Stimulated activated CD8-positive, alpha-beta memory T cell treated with anti-CD3 and anti-CD28 coated beads, Interleukin-15, amount 100 ng/mL, for 4 hours (primary cell): Measurements from ENCODE around the gene KAZN.
A peak's percentile ranks its signal among the peaks of the same experiment; 100 is the strongest.

Source experiments
- DNase-seq, 2 donors: peaks; one replicate each; pipeline ENCODE4 v3.0.0-alpha.2; 2020; ENCODE audit warnings: low read depth in 2 of 2

The KAZN gene

DNA sequence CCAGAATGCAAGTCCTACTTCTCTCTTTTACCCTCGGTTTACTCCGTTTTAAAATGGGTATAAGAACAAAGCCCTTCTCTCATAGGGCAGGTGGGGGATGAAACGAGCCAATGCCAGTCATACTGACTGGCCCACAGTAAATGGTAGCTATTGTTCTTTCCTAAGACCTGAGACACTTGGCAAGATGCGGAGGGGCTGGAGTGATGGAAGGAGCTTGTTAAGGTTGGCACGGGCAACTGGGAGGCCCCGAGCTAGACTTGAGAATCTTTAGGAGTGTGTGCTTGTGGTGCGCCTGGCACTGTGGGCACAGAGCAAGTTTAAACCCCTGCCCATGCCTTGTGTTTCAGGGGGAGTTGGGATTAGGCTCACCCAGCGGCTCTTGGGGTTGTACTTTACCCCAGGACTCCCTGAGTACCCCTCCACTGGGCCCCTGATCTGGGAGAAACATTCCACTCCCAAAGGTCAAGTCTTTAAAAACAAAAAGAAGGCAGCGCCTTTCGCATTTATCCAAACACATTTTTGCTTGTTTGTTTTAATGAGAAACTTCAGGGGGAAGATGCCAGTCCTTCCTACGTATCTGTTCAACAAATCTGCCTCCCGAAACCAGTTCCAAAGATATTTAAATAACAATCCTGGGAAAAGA lies 314.5 kb downstream of the KAZN start:
- DNase-seq = no peak

DNA sequence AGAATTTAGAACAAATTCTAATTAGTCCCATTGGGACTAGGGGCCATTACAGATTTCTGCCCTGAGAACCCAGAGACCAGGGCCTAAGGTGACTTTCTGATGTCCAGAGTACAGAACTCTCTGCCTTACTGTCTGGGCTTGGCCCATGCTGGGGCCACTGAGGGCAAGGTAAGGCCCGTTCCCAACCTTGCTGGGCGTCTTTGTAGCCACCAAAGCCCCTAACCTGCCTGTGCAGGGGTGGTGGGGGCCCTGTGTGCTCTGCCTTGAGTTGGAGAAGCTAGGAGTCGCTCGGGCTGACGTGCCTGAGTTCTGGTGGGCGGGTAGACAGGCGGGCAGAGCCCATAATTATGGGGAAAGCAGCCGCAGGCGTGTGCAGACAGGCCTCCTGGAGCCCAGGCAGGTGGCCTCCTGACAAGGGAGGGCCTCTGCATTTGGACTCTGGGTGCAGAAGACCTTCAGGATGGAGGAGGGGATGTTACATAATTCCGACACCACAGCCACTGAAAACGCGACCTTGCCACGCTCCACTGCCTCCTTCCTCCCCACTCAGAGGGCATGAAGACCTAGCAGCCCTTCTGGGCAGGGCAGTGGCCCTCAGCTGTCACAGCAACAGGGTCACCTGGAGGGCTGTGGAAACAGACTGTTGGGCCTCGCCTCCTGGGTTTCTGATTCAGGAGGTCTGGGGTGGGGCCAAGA lies 315.1 kb downstream of the KAZN start:
- DNase-seq = no peak

DNA sequence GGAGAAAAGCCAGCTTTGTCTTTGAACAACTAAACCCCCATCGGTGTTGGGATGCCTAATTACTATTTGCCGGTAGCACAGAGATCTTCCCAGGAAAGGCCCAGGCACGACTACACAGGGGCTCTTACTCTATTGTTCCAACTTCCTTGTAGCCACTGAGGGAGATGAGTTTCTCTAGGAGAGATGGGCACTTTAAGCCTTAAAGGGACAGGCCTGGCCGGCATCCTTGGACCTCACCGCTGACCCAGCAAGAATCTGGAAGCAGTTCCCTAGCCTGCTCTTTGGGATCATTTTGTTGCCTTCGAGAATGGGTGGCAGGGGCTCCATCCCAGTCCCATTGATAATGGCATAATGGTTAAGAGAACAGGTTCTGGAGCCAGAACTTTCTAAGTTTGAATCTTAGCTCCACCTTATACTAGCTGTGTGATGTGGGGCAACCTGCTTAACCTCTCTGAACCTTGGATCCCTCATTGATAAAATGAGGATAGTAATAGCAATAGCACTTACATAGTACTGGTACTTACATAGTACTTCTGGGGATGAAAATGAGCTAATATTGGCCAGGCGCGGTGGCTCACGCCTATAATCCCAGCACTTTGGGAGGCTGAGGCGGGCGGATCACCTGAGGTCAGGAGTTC lies 316.0 kb downstream of the KAZN start:
- no peak for DNase-seq

DNA sequence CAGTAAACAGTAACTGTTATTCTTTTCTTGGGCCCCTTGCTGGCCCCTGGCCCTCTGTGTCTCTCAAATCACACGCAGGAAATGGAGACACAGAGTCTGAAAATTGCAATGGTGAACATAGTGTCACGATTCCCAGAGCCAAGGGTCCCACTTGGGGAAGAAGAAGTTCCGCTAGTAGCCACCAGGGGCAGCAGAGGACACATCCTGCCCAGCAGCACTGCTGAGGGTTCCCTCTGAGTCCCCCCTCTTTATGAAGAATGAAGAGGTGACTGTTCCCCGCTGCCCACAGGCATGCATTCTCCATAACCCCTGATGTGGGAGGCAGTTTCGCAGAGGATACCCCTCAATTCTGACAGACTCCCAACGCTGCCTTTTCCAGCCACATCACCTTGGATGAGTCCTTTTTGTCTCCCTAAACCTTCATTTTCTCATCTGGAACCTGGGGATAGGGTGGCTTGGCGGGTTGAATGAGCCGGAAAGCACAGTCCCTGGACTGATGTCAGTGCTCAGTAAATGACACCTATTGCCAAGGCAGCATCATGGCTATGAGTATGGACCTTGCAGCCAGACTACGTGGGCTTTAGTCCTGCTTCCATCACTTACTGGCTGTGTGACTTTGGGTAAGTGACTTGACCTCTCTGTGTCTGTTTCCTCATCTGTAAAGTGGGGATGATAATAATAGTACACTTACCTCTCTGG lies 317.0 kb downstream of the KAZN start:
- peak in 1 of 2 donors; percentile 10 for DNase-seq

DNA sequence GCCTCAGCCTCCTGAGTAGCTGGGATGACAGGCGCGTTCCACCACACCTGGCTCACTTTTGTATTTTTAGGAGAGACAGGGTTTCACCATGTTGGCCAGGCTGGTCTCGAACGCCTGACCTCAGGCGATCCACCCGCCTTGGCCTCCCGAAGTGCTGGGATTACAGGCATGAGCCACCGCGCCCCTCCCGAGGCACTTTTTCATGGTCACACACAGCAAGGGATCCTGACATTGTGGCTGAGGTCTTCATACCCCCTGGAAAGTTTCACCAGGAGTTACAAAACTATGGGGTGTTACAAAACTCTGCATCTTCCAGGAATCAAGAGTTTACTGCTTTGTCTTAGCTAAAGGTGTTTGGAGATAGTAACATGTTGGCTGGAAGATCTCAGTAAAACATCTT lies 320.8 kb downstream of the KAZN start:
- no peak for DNase-seq

DNA sequence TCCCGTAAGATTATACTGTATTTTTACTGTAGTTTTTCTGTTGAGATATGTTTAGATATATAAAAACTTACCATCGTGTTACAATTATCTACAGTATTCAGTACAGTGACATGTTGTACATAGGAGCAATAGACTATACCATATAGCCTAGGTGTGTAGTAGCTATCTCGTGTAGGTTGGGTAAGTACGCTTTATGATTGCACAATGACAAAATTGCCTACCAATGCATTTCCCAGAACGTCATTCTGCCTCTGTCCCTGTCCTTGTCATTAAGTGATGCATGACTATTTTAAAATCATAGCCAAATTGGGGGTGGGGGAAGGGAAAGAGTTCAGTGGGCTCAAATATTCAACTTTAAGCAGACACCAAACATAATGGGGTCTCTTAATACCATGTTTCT lies 321.3 kb downstream of the KAZN start:
- no peak for DNase-seq

DNA sequence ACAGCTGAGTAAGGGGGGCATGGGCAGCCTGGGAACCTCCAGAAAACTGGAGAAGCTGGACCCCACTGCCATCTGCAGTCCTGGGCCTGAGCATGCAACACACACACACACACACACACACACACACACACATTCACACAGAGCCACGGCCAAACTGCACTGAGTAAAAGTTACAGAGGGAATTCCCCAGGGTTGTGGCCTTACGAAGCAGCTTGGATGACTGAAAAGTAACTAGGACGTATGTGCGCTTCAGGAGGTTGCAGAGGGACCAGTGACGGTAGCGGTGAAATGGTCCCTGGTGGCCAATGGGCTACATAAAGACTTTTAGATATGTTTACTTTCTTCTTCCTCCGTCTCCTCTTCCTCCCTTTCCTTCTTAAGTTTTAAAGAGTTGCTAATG lies 322.6 kb downstream of the KAZN start:
- DNase-seq = no peak

DNA sequence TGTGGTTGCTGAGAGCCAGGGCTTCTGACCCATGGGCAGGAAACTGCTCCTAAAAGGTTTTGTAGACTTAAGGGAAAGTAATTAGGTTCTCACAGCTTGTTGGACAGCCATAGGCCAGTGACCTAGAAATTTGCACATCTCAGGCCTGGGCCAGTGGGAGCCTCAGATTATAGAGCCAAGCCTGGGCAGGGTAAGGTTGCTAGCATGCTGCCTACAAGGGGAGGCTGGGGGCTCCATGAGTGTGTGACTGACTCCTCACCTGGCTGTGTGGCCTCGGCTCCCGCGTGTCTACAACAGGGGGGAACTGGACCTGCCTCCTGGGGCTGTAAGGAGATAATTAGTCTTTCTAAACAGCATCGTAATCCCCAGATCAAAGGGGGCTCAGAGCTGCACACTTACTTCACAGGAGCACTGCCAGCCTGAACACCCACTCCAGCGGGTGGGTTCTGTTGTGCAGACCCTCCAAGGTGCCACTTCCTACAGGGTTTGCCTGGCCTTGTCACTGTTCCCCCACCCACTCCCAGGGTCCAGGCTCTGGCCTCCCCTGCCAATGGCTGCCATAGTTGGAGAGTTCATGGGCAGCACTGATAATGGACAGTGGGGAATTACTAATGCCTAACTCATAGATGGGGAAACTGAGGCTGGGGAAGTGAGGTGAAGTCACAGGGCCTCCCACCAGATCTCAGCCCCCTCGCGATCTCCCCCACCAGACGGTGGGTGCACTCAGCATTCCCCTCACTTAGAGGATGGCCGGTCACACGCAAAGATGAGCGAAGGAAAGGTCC lies 324.6 kb downstream of the KAZN start:
- DNase-seq = no peak

DNA sequence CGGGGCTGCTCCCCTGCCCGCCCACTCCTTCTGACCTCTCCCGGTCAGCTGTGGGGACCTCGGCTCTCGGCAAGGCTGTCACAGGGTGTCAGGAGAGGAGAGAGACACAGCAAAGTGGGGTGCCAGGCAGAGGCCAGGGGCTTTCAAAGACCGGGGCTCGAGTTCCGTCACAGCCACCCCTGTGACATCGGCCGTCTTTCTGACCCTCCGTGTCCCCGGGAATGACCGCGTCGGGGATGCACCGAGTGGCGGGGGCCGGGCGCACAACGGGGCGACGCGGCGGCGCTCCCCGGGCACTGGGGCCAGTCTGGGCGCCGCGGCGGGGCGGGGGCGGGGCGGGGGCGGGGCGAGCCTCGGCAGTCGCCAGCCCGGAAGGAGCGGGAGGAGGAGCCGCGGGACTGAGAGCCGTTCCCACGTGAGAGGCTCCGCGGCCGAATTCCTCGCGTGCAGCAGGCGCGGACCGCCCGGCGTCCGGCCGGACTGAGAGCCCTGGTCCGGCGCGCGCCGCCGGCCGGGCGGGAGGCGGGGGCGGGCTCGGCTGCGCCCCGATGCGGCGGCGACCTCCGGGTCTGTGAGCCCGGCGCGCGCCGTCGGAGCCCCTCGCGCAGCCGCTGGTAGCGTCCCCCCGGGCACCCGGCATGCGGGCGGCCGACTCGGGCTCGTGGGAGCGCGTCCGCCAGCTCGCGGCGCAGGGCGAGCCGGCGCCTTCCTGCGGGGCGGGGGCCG lies 325.4 kb downstream of the KAZN start:
- DNase-seq = no peak

DNA sequence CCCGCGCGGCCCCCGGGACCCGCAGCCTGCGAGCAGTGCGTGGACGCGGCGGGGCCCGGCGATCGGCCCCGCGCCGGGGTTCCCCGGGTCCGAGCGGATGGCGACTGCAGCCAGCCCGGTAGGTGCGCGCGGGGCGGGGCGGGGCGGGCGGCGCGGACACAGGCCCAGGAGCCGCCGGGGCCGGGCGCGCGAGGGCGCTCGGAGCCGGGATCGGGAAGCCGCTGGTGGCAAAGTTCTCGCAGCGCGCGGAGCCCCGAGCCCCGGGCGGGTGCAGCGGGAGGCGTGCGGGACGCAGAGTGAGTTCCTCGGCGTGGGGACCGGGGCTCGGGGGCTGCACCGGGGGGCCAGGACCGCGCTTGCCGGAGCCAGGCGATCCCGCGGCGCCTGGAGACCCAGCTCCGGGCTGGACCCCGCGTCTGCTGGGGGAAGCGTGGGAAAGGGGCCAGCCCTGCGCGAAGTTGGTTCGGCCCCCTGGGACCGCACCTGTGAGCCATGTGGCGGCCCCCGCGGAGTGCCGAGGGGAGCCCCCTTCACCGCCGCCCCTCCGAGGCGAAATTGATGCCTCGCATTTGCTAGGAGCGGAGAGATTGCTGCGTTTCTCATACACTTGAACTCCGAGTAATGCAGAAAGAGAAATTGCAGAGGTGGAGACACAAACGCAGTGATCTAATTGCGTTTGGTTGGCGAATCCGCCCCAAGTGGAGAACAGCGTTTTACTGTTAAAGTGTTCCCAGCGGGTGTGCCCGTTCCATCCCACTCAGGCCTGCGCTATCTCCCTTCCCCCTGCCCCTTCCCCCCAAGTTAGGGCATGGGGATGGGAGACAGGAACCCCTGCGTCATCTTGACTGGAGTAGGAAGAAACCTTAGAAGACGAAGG lies 326.2 kb downstream of the KAZN start:
- no peak for DNase-seq

DNA sequence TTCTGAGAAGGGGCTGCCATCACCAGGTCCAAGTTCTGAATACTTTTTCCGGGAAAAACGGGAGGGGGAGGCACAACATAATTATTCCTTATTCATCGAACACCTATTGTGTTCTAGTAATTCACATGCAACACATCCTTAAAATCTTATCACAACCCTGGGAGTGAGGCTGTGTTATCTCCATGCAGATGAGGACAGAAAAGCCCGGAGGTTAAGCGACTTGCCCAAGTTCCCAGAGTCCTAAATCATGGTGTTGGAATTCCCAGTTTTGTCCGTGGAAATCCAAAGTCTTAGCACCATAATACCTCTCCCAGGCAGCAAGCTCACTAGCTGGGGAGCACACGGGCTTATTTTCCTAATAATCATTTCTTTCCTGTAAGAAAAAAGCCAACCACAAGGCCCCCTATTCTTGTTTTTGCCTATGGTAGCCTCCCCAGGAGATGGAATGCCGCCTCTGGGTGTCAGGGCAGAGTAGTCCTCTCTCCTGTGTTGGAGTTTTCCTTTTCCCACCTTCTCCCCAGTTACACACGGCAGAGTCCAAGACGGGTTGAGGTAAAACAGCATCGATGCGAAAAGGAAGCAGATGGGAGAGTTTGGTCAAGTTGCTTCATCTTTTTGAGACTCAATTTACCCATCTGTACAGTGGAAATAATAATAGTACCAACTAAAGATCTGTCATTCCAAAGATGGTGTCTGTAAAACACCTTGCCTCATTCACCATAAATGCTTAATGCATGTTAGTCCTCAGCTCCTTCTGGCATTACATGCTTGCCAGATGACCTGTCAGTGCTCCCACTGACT lies 327.1 kb downstream of the KAZN start:
- no peak for DNase-seq

DNA sequence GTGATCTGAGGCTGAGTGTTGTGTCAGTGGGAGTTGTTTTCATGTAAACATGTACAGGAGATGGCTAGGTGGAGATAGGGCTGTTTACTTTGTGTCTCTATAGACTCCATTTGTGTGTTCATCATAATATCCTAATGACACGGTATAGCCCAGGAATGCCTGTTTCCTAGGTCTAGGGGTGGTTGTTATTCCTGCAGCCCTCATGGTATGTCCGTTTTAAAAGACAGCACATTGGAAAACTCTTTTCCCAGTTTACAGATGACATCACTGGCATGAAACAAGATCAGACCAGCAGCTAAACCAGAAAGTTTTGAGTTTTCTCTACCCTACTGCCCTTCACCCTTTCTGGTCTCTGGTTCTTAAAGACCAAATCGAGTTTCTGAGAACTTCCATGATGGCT lies 327.7 kb downstream of the KAZN start:
- no peak for DNase-seq

DNA sequence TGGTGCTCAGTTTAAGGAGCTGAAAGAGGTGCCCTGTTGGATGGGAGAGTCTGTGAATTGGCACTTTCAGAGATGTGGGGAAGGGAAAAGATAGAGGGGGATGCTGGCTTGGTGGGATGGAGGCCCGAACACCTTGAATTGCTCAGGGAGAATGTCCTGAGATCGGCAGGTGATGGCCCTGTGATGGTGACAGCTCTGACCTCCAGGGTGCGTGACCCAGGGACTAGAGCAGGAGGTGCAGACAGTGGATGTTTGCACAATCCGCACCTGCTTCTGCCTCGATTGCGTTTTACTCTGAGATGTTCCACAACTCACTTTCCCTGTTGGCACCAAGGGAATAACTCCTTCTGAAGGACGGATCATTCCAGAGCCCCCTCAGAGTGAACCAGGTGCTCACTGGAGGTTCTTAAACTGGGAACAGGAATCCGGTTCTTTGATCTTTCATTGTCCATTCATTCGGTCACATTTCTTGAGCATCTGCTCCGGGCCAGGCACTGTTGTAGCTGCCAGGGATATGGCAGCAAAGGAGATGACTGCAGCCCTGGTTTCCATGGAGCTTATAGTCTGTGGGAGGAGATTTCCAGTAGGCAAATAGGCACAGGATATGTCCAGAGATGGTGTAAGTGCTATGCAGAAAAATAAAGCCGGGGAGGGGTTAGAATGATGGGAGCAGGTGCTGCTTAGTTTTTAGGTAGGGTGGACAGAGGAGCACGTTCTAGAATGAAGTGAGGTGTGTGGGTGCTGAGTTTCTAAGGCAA lies 328.5 kb downstream of the KAZN start:
- no peak for DNase-seq

DNA sequence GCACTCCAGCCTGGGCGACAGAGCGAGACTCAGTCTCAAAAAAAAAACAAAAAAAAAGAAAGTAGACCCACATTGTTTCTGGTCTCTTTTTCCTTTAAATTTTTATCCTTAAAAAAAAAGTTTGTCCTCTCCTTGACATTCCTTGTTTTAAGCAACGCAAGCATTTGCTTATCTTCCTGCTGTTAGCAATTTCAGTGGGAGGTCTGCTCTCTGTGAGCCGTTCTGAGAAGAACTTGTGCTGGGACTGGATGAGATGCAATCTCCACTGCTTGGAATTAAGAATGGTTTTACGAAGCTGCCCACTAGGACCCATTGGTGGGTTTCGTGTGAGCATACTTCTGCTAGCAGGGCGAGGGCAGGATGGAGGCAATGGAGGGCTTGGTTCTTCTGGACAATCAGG lies 329.9 kb downstream of the KAZN start:
- DNase-seq = no peak

DNA sequence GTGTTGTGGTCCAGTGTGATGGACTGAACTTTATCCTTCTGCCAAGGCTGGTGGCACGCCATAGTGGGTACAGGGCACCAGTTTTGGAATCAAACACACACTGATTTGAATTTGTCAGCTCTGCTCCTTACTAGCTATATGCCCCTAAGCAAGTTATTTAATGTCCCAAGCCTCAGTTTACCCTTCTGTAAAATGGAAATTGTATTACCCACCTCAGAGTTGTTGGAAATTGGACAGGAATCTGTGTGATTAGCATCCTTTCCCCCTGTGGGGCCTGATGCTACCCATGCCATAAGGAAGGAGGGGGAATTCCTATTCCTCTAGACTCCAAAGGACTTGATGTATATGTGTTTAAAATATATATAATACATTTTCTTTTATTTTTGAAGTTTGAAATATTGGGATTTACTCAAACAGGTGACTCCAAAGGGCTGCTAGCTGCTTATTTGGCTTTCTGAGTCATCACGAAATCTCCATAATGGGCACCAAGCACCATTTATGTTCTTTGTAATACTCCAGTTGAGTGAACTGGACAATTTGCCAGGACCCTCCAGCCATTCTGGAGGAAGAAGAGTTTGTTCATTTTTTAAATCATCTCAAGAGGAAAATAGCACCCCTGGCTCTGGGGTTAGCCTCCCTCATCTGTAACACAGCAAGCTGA lies 330.5 kb downstream of the KAZN start:
- DNase-seq = no peak

DNA sequence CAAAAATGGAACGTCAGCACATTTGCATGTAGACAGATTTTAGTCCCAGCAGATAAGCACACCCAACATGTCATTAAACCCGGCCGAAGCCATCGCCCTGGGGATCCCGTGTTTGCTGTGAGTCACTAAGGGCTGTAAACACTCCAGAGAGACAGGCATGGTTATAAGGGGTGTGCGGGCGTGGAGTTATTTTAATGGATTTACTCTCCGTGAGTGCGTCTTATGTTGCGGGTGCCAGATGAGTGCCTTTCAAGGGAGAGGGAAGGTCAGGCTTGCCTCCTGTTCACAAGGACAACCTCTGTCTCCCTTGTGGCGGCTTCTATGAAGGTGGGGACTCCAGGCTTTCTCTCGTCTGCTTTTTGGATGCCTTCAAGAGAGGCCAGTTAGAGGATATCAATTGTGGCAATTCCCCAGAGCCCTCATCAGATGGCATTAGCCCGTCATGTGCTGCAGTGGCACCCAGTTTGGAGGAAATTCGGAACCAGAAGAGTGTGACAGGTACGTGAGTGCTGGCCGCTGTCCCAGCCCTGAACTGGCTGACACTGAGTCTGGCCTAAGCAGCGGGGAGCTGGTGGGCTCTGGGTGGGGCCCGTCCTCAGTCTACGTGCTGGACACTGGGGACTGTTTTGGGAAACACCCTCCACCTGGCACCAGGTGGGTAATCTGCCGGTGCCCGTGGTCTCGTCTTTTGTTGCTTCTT lies 331.2 kb downstream of the KAZN start:
- no peak for DNase-seq

DNA sequence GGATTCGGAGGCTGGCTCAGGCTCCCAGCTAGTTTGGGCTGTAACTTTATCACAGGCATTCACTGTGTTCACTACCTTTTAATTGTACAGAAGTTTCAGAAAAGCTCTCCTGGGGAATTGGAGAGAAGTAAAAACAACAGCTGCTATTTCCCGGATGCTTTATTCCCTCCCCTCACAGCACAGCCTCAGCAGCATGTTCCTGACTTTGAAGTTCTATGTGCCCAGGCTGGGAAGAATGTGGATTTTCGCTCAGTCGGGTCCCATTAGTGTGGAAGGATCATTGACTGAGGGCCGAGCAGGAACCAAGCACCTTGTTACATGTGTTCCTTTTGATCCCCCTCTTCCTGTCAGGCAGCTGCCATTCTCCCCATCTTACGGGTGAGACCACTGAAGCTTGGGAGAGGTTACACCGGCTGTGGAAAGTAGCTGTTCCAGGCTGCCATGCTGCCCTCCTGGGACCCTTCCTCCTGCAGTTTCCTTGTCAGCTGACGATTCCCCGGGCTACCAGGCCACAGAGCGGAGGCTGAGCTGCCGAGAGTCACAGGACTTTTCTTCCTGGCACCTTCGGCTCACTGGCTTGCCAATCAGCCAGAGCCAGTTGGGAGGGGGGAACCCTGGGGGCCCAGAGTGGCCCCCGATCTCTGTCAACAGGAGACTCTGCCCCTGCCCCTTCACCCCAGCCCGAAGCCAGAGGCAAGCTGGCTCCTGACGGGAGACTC lies 331.9 kb downstream of the KAZN start:
- no peak for DNase-seq
